ES-I3 (cell line): ENCODE measurements around the gene CD22.
"Not testable (repeated sequence)": the region's sequence is repeated elsewhere in the genome, so short reads cannot be mapped to it uniquely, and the experiment has no call there.

ENCODE experiments used
- H3K36me3 ChIP-seq: 2 replicates; pipeline ENCODE4 v1.6.1; 2013; ENCODE audit warnings: mild to moderate bottlenecking, low read length, control low read depth, moderate library complexity; ENCODE audit not compliant: insufficient read depth
- H3K4me1 ChIP-seq: 2 replicates; pipeline ENCODE4 v1.6.1; 2013; ENCODE audit warnings: mild to moderate bottlenecking, control low read depth, low read length; ENCODE audit not compliant: insufficient read depth
- H3K9ac ChIP-seq: 2 replicates; pipeline ENCODE4 v1.6.1; 2013; ENCODE audit warnings: low read depth, mild to moderate bottlenecking, low read length, moderate library complexity
- H3K9me3 ChIP-seq: 2 replicates; pipeline ENCODE4 v1.6.1; 2013; ENCODE audit warnings: mild to moderate bottlenecking, low read length, moderate library complexity; ENCODE audit not compliant: control insufficient read depth, insufficient read depth

The CD22 gene

GRCh38 chr19:35379545-35379944, 50.6 kb downstream of the CD22 start:
- not testable (repeated sequence) for H3K9ac ChIP-seq, H3K36me3 ChIP-seq, H3K4me1 ChIP-seq, H3K9me3 ChIP-seq

- Histone ChIP-seq H3K9ac (no peak overlapping the region), H3K36me3 (no peaks in the 10 kb centered on the region), H3K4me1 (no peaks in the 10 kb centered on the region; the same call in 1 of the 2 replicates), H3K9me3 (no peaks in the 10 kb centered on the region; the same call in 1 of the 2 replicates)
Measured at GRCh38 chr19:35379992-35380391, 51.0 kb downstream of the CD22 start.

- Histone ChIP-seq H3K4me1 (no peaks in the 10 kb centered on the region; the same call in 1 of the 2 replicates), H3K9ac (no peak overlapping the region), H3K9me3 (peaks cover 3% of the 10 kb centered on the region), H3K36me3 (no peaks in the 10 kb centered on the region)
Measured at GRCh38 chr19:35380450-35381124, 51.6 kb downstream of the CD22 start.

- H3K9ac ChIP-seq = no peak overlapping the region
- H3K9me3 ChIP-seq = peaks cover 3% of the 10 kb centered on the region
- H3K4me1 ChIP-seq = no peaks in the 10 kb centered on the region; the same call in 1 of the 2 replicates
- H3K36me3 ChIP-seq = no peaks in the 10 kb centered on the region
Measured at GRCh38 chr19:35381318-35381717, 52.3 kb downstream of the CD22 start.

GRCh38 chr19:35381926-35382325, 52.9 kb downstream of the CD22 start:
- H3K9ac ChIP-seq = no peak overlapping the region
- H3K4me1 ChIP-seq = no peaks in the 10 kb centered on the region; the same call in 1 of the 2 replicates
- peaks cover 3% of the 10 kb centered on the region for H3K9me3 ChIP-seq
- H3K36me3 ChIP-seq = no peaks in the 10 kb centered on the region

- Histone ChIP-seq H3K9ac (no peak overlapping the region), H3K36me3 (no peaks in the 10 kb centered on the region), H3K4me1 (no peaks in the 10 kb centered on the region), H3K9me3 (peaks cover 4% of the 10 kb centered on the region)
Measured at GRCh38 chr19:35383536-35383935, 54.5 kb downstream of the CD22 start.

GRCh38 chr19:35388277-35389054, 59.5 kb downstream of the CD22 start:
- H3K9me3 ChIP-seq = peaks cover 10% of the 10 kb centered on the region
- H3K9ac ChIP-seq = no peak overlapping the region
- H3K36me3 ChIP-seq = no peaks in the 10 kb centered on the region
- H3K4me1 ChIP-seq = no peaks in the 10 kb centered on the region

- H3K9ac ChIP-seq = no peak overlapping the region
- no peaks in the 10 kb centered on the region for H3K4me1 ChIP-seq
- H3K9me3 ChIP-seq = peaks cover 10% of the 10 kb centered on the region
- no peaks in the 10 kb centered on the region for H3K36me3 ChIP-seq
Measured at GRCh38 chr19:35389192-35389861, 60.3 kb downstream of the CD22 start.

GRCh38 chr19:35392742-35393715, 64.0 kb downstream of the CD22 start:
- peaks cover 6% of the 10 kb centered on the region; the same call in 1 of the 2 replicates for H3K4me1 ChIP-seq
- peaks cover 7% of the 10 kb centered on the region; the same call in 1 of the 2 replicates for H3K9me3 ChIP-seq
- no peak overlapping the region for H3K9ac ChIP-seq
- H3K36me3 ChIP-seq = no peaks in the 10 kb centered on the region

- no peaks in the 10 kb centered on the region for H3K36me3 ChIP-seq
- peaks cover 6% of the 10 kb centered on the region; the same call in 1 of the 2 replicates for H3K4me1 ChIP-seq
- H3K9me3 ChIP-seq = no peaks in the 10 kb centered on the region
- no peak overlapping the region for H3K9ac ChIP-seq
Measured at GRCh38 chr19:35395382-35396199, 66.6 kb downstream of the CD22 start.

GRCh38 chr19:35396240-35396885, 67.4 kb downstream of the CD22 start:
- H3K36me3 ChIP-seq = no peaks in the 10 kb centered on the region
- H3K4me1 ChIP-seq = peaks cover 6% of the 10 kb centered on the region; the same call in 1 of the 2 replicates
- no peak overlapping the region for H3K9ac ChIP-seq
- no peaks in the 10 kb centered on the region for H3K9me3 ChIP-seq
